ENCODE measurements around the gene HIPK4.
"Not testable (repeated sequence)": the region's sequence is repeated elsewhere in the genome, so short reads cannot be mapped to it uniquely, and the experiment has no call there.

Gene HIPK4

DNA sequence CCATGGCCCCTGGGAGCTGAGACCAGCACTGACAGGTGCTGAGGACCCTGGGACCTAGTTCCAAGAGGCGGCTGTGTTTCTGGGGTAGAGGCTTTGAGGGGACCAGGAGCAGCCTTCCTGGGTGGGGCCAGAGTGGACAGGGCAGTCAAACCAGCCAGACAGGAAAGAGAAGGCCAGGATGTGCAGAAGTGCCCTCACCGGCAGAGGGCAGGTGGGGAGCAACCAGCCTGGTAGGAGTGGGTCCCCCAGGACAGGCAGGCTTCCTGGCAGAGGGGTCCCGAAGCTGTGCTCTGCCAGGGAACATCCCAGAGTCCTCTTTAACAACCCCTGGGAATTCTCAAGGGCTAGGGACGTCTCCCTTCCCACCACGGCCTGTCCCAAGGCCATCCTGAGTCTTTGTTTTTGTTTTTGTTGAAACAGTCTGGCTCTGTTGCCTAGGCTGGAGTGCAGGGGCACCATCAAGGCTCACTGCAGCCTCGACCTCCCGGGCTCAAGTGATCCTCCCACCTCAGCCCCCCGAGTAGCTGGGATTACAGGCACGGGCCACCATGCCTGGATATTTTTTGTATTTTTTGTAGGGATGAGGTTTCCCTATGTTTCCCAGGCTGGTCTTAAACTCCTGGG, 3.0 kb upstream of the HIPK4 start:
- no peak for DNase-seq

DNA sequence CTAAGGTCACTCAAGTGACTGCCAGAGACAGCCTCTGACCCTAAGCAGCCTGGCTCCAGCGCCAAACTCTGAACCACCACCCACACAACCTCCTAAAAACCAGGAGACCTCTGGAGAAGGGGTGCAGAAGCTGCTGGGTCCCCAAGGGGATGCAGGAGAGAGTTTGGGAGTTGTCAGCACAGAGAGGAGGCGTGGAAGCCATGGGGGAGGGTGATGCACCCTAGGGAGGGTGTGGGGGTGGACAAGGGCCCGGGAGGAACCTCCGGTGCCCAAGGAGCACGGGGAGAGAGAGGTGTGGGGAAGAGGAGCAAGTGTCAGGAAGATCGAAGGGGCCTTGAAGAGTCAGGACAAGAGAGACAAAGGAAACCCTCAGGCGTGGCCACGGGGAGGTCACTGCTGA, 2.1 kb upstream of the HIPK4 start:
- DNase-seq: no peak

DNA sequence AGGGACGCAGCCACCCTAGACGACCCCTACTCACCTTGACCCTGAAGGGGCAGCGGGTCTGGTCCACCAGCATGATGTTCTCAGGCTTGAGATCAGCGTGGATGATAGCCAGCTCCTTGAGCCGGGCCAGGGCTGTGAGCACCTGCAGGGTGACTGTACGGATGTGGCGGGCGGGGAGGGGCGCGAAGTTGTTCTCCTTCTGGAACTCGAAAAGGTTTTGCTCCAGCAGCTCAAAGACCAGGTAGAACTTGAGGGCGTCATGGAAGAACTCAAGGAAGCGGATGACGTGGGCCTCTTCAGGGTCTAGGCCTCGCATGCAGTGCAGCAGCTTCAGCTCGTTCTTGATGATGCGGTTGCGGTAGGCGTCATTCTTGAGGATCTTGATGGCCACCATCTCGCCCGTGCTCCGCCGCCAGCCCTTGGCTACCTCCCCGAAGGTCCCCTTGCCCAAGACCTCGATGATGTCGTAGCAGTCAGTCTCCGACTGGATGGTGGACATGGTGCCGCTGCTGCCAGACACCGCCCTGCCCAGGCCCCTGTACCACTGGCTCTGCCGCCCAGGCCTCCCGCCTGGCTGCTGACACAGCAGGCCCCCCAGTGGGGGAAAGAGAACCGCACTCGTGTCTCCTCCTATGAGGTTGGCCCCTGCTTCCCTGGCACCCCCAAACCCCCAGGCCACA, 437 bp downstream of the HIPK4 start:
- DNase-seq: no peak

DNA sequence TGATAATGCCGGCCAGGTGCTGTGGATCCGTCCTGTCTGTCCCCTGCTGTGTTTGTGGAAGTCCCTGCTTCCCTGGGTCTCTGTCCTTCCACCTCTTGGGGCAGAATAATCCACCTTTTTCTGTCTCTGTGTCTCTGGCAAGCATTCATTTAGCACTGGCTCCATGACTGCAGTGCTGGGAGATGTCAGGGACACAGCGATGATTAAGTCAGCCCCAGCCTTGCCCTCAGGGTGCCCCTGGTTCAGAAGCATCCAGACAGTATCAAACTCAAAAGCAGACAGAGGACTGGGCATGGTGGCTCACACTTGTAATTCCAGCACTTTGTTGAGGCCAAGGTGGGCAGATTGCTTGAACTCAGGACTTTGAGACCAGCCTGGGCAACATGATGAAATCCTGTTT, 1.5 kb downstream of the HIPK4 start:
- no peak for DNase-seq

DNA sequence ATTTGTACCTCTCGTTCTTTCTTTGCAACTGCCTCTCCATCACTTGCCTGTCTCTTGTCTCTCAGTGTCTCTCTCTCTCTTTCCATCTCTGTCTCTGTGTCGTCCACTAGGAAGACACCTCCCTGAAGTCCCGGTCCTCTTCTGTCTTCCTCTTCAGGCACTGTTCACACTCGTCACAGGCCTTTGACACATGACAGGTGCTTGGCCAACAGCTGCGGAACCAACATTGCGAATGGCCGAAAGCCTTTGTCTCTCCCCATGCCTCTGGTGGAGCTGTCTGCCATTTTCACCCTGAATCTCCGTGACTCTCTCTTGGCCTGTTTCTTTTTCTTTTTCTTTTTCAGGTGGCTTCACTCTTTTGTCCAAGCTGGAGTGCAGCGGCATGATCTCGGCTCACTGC, 2.8 kb downstream of the HIPK4 start:
- no peak for DNase-seq

DNA sequence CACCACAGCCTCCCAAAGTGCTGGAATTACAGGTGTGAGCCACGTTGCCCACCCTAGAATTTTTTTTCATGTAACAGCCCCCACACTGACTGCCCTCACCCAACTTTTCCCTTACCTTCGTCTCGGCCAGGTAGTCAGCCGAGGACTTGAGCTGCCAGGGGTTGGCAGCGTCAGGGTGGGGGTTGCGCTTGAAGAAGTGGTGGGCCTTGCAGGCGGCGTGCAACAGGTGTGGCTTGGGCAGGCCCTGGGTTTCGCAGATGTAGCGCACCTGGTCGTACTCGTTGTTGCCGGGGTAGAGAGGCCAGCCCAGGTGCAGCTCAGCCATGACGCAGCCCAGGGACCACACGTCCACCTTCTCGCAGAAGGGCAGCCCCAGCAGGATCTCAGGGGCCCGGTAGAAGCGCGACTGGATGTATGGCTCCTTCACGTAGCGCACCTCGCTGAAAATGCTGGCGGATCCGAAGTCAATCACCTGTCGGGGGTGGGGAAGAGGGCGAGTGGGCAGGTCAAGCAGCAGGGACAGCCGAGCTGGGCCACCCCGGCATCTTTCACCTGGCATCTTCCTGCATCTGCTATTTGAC, 6.2 kb downstream of the HIPK4 start:
- no peak for DNase-seq

DNA sequence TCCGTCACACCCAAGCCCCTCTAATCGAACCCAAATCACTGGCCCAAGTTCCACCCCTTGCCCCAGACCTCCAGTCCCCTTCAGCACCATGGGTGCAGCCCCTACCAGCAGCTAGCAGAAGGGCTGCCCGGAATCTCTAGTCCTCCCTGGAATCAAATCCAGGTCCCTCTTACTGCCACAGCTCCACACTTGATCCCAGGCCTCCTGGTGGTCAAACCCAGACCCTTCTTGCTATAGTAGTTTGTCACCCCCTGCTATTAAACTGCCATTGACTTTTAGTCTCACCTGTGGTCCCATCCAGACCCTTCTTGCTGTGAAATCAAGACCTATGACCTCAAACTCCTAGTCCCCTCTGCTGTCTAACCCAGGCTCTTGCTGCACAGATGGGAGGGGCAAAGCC, 8.7 kb downstream of the HIPK4 start:
- no peak for DNase-seq

DNA sequence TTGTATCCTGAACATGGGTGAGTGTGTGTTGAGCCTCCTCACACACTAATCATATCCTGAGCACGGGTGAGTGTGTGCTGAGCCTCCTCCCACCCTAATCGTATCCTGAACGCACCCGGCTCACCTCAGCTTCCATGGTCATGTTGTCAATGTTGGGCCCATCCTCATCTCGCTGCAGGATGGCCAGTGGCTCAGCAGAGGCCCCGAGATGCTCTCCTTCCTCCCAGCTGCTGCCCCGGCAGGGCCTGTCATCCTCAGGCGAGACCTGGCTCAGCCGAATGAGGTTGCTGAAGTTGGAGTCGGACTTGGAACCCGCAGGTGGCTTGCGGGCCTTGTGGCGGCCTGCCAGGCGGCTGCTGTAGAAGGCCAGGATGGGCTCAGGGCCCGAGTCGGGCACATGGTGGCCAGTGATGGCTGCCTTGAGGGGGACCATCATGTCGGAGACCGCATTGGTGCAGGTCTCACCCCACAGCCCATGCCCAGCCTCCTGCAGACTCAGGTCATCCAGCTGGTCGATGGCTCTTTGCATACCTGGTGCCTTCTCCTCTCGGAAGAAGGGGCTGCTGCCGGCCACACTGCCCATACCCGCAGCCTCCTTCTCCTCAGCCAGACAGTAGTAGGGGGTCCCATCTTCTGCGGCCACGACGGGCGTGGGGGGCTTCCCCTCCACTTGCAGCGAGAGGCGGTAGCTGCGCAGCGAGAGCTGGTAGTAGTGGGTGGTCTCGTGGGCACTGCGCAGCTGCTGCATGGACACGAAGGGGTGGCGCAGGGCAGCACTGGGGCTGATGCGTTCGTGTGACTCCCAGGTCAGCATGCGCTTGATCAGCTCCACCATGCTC, 9.6 kb downstream of the HIPK4 start:
- DNase-seq: no peak

DNA sequence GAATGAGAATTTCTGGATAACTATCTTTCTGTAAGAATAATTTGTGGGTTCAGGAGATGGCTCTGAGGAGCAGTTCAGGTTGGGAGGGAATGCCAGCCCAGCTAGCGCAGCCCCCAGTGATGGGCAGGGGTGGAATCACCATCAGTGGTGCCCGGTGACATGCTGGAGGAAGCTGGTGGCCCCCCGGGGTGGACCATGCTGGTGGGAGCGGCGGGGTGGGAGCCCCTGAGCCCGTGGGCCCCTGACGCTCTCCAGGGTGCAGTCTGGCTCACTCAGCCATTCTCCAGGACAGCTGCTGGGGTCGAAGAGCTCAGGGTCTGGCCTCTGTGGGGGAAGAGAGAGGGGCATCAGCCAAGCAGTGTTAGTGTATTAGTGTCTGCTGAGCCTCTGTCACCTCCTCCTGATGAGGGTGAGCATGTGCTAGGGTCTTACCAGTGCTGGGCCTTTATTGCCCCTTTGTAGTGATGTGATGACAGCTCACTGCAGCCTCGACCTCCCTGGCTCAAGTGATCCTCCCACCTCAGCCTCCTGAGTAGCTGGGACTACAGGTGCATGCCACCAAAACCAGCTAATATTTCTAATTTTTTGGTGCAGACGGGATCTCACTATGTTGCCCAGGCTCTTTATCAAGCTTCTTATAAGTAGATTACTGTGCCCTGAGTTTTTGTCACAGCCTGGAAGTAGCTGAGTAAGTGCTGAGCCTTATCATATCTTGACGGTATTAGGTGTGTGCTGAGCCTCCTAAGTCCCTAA, 10.4 kb downstream of the HIPK4 start:
- no peak for DNase-seq

DNA sequence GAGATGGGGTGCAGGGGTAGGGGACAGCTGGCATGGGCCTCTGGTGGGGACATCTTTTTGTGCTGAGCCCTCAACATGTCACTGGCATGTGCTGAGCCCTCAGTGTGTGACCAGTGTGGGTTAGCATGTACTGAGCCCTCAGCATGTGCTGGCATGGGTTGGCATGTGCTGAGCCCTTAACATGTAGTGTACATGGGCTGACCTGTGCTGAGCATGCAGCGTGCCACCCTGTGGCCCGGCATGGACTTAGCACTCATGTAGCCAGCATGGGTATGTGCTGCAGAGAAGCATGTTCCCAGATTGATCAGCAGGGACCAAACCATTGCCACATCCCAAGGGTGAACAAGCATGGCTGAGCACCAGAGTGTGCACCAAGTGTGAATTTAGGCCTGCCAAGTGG, 11.5 kb downstream of the HIPK4 start:
- DNase-seq: no peak

DNA sequence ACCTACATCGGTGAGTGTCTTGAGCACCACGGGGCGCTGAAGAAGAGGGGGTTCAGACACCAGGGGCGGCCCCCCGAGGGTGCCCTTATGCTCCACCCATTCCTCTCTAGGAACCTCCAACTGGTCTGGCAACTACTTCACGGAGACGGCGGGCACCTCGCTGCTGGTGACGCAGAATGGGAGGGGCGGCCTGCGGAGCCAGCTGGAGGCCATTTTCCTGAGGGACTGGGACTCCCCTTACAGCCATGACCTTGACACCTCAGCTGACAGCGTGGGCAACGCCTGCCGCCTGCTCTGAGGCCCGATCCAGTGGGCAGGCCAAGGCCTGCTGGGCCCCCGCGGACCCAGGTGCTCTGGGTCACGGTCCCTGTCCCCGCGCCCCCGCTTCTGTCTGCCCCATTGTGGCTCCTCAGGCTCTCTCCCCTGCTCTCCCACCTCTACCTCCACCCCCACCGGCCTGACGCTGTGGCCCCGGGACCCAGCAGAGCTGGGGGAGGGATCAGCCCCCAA, 12.1 kb downstream of the HIPK4 start:
- no peak for DNase-seq

DNA sequence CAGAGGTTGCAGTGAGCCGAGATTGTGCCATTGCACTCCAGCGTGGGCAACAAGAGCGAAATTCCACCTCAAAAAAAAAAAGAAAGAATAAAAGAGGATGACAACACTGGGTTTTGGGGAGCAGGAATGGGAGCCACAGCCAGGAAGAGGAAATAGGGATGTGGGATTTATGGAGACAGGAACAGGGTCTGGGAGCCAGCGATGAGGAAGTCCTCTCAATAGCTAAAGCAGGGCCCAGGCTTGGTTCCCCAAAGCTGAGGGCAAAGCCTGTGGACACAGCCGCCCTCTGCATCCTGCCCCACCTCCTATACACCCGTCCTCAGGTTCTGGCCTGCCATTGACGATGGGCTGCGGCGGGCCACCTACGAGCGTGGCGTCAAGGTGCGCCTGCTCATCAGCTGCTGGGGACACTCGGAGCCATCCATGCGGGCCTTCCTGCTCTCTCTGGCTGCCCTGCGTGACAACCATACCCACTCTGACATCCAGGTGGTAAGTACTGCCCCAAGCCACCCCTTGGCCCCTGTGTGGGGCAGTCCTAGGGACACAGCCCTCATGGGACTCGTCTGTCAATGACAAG, 13.6 kb downstream of the HIPK4 start:
- DNase-seq: no peak

DNA sequence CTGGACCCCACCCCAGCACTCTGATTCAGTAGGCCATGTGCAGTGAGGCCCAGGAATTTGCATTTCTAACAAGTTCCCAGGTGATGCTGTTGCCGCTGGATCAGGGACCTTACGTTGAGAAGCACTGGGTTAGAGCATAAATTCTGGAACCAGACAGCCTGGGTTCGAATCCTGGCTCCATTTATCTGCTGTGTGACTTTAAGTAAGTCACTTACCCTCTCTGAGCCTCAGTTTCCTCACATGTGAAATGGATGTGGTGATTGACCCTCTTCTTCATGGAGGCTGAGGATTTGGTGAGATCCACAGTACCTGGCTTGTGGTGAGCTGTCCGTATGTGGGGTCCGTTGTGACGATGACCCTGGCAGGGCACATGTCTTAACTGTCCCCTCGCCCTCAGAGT, 15.9 kb downstream of the HIPK4 start:
- no peak for DNase-seq

DNA sequence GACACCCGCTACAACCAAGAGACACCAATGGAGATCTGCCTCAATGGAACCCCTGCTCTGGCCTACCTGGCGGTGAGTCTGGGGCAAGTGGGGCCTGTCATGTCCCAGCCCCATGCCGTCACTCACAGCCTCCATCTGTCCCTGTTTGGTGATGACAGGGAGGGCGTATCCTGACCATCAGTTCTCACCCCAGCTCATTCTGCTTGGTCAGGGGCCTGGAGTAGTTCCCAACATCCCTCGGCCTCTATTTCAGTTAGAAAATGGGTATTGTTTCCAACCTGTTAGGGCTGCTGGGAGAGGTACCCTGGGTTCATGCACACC, 18.2 kb downstream of the HIPK4 start:
- DNase-seq: no peak

DNA sequence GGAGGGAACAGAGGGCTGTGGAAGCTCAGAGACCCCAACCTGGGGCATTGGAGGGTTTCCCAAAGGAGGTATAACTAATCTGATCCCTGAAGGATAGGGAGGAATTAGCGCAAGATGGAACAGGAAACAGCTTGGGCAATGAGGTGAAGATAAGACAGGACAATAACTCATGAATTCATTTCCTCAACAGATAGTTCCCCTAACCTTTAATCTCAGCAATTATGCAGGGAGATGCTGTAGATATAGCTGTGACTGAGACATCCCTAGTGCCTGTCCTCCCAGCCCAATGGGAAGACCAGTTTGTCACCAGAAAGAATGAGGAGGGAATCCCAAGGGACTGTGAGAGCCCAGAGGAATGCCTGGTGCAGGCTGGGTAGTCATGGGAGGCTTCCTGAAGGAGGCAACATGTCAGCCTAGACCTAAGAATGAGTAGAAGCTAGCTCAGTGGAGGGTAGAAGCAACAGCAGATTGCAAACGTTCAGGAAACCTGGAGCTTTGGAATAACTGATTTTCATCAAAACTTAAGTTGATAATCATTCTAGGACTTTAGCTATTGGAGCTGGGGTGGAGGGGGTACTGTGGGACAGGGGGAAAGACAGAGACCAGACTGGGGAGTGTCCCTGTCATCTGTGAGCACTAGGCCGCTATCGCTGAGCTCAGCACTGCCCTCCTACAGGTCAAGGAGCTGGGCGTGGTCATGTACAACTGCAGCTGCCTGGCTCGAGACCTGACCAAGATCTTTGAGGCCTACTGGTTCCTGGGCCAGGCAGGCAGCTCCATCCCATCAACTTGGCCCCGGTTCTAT, 18.8 kb downstream of the HIPK4 start:
- DNase-seq: no peak

DNA sequence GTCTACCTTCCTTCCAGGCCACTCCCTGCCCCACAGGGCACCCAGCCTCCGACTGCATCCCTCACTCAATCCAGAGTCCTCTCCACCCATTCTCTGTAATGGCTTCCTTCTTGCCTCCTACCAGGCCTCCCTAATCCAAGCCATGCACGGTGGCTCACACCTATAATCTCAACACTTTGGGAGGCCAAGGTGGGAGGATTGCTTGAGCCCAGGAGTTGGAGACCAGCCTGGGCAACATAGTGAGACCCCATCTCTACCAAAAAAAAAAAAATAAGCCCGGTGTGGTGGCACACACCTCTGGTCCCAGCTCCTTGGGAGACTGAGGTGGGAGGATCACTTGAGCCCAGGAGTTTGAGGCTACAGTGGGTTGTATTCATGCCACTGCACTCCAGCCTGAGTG, 19.7 kb downstream of the HIPK4 start:
- DNase-seq: not testable (repeated sequence)

DNA sequence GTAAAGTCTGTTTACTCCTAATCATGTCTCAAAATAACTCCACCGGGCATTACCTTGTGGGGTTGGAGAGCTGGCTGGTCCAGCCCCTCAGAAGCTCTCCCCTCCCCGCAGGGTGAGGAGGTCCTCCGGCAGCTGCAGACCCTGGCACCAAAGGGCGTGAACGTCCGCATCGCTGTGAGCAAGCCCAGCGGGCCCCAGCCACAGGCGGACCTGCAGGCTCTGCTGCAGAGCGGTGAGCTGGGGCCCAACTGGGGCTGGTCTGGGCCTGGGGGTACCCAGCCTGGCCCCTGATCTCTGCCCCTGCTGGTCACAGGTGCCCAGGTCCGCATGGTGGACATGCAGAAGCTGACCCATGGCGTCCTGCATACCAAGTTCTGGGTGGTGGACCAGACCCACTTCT, 20.2 kb downstream of the HIPK4 start:
- no peak for DNase-seq

DNA sequence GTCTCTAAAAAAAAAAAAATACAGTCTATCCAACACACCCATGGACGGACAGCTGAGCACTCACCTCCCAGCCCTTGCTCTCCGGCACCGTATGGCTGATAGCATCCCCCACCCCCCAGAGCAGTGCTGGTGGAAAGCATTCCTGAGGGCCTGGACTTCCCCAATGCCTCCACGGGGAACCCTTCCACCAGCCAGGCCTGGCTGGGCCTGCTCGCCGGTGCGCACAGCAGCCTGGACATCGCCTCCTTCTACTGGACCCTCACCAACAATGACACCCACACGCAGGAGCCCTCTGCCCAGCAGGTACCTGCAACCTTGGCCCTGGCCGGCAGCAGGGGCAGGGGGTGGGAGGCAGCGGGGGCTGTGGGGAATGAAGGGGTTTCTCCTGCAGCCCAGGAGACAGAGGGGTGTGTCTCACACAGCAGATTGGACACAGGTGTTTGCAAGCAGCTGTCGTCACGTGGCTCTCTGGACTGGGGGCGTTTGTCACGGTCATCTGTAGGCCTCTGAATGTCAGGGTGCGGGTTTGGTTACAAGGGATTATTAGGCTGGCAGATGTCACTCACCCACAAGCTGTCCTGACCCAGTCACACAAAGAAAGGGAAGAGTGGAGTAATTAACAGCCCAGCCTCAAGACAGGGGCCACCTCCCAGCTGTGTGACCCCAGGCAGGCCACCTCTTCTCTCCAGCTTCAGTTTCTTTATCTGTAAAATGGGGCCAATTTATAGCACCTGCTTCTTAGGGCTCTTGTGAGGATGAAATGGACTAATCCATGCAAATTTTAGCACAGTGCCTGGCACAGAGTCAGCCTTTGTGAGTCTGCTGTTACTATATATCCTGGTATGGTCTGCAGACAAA, 22.2 kb downstream of the HIPK4 start:
- no peak for DNase-seq

DNA sequence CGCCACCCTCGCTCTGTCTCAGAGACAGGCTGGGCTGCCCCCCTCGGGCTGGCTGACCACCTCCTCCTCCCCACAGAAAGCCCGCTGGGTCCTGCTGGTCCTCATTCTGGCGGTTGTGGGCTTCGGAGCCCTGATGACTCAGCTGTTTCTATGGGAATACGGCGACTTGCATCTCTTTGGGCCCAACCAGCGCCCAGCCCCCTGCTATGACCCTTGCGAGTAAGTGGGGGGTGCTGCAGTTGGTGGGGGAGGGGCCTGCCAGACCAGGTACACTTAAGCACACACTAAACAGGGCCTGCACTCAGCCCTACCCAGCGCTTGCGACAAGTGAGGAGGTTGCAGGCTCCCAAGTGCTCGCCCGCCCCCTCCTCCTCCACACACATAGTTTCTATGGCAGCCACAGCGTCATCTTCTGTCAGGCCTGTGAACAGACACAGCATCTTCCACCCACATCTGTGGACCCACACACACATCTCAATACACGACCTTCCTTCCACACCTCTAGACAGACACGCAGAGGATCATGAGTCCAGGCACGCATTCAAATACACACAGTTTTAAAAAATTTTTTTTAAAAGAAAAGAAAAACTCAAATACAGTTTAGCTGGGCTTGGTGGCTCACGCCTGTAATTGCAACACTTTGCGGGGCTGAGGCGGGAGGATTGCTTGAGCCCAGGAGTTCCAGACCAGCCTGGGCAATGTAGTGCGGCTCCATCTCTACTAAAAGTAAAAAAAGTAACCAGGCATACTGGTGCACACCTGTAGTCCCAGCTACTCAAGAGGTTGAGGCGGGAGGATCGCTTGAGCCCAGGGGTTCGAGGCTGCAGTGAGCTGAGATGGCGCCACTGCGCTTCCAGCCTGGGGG, 23.1 kb downstream of the HIPK4 start:
- DNase-seq: no peak

Data from activated T-cell treated with anti-CD3 and anti-CD28 coated beads, Interleukin-2, amount 50 U/mL, for 1 hour (primary cell).